A673 (cell line): ENCODE measurements around the gene ZNF428.

Experiments used
- EZH2 ChIP-seq: fragments of 200-600 bp; sonication (generic); IDR thresholded peaks from 2 replicates; pipeline ENCODE4 v1.6.1; 2017; ENCODE audit warnings: borderline replicate concordance, low read depth, mild to moderate bottlenecking, mixed read lengths, antibody characterized with exemption, low read length; ENCODE audit not compliant: poor library complexity, severe bottlenecking
- TF ChIP-seq, protein P1 (sequence below): fragments of 300-800, 200-600 bp; sonication (generic); conservative IDR thresholded peaks from 2 replicates; pipeline ENCODE4 v1.5.1; 2017; ENCODE audit warnings: low read depth, mild to moderate bottlenecking, antibody characterized with exemption, low read length, moderate library complexity, mixed read lengths

GRCh38 chr19:43624933-43625332, 5.5 kb upstream of the ZNF428 start:
- TF ChIP-seq, protein P1, sequence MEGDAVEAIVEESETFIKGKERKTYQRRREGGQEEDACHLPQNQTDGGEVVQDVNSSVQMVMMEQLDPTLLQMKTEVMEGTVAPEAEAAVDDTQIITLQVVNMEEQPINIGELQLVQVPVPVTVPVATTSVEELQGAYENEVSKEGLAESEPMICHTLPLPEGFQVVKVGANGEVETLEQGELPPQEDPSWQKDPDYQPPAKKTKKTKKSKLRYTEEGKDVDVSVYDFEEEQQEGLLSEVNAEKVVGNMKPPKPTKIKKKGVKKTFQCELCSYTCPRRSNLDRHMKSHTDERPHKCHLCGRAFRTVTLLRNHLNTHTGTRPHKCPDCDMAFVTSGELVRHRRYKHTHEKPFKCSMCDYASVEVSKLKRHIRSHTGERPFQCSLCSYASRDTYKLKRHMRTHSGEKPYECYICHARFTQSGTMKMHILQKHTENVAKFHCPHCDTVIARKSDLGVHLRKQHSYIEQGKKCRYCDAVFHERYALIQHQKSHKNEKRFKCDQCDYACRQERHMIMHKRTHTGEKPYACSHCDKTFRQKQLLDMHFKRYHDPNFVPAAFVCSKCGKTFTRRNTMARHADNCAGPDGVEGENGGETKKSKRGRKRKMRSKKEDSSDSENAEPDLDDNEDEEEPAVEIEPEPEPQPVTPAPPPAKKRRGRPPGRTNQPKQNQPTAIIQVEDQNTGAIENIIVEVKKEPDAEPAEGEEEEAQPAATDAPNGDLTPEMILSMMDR, result no peak
- no peak for TF ChIP-seq EZH2
